Airway epithelial cell (primary cell): ENCODE results near the gene EPHA1. TPM values are rescaled to one million over a fixed set of nuclear protein-coding genes. Genes with fewer than 3 reads are reported as not detected.

Source experiments
- total RNA-seq: library from RNA; depleted of rRNA; stranded (reverse); fragments of >200 nt; gene quantifications from 2 replicates; pipeline ENCODE4 v1.2.3, GENCODE V29; 2015

The EPHA1 gene
- 74.0 and 87.5 TPM in 2 replicates for total RNA-seq

GRCh38 chr7:143408686-143409561 lies at the start of gene EPHA1:
Gene EPHA1, minus strand, starts transcription at chr7:143408856. Its CDS starts 51 bp downstream, at chr7:143408805.

GRCh38 chr7:143443153-143443552 lies 34.5 kb upstream of the EPHA1 start, which contains the start of gene TAS2R60:
Gene TAS2R60, plus strand, starts transcription at chr7:143443453. Its CDS starts 0 bp downstream, at chr7:143443453.

GRCh38 chr7:143380646-143381426 lies 27.8 kb downstream of the EPHA1 start, which contains the start of gene ZYX:
Gene ZYX, plus strand, starts transcription at chr7:143381345. Its CDS starts 227 bp downstream, at chr7:143381572.

GRCh38 chr7:143362131-143363015 lies 46.3 kb downstream of the EPHA1 start, which contains the start of gene FAM131B:
Gene FAM131B, minus strand, starts transcription at chr7:143362713. Its CDS starts 110 bp downstream, at chr7:143362603.

Other genes with a start within 250 kb of the EPHA1 start
- not detected in 2 replicates for gene TAS2R39, start 225.4 kb downstream of the EPHA1 start, total RNA-seq
- gene TAS2R40, start 186.8 kb downstream of the EPHA1 start, total RNA-seq, result not detected in 2 replicates
- 82.7 and 96.0 TPM in 2 replicates for gene GSTK1, start 145.4 kb downstream of the EPHA1 start, total RNA-seq
- gene TMEM139, start 123.9 kb downstream of the EPHA1 start, total RNA-seq, result 3.2 and 8.7 TPM in 2 replicates
- 14.4 TPM in 2 replicates for gene CASP2, start 120.5 kb downstream of the EPHA1 start, total RNA-seq
- 0.21 TPM in 1 of 2 replicates, not detected in the other for gene CLCN1, start 92.7 kb downstream of the EPHA1 start, total RNA-seq
- gene FAM131B, start 46.1 kb downstream of the EPHA1 start, total RNA-seq, result 0.35 and 0.56 TPM in 2 replicates
- gene ZYX, start 27.5 kb downstream of the EPHA1 start, total RNA-seq, result 80.0 and 105 TPM in 2 replicates
- not detected in 2 replicates for gene TAS2R60, start 34.6 kb upstream of the EPHA1 start, total RNA-seq
- gene TAS2R41, start 69.0 kb upstream of the EPHA1 start, total RNA-seq, result not detected in 2 replicates
- 0.51 and 1.6 TPM in 2 replicates for gene CTAGE15, start 162.9 kb upstream of the EPHA1 start, total RNA-seq
- 4.7 and 6.6 TPM in 2 replicates for gene TCAF2, start 212.1 kb upstream of the EPHA1 start, total RNA-seq